GM13977 (cell line): ENCODE measurements around the gene SAMD8.
"Not testable (repeated sequence)": the region's sequence is repeated elsewhere in the genome, so short reads cannot be mapped to it uniquely, and the experiment has no call there.

Source experiments
- DNase-seq: peaks from one replicate; pipeline ENCODE4 v3.0.0; 2012; ENCODE audit warnings: low spot score
- in situ Hi-C: fragments of 300-500 bp; cut with MboI; formaldehyde crosslinking; loops from one replicate; pipeline ENCODE4 v1.12.0; 2022; ENCODE audit warnings: low sequenced_read_pairs, low pct_unique_long_range_greater_than_20kb, mixed read lengths, inconsistent platforms; ENCODE audit not compliant: unreplicated experiment
- TF ChIP-seq, protein P1 (sequence below): IDR thresholded peaks from 2 replicates; pipeline ENCODE4 v1.5.1; 2012; ENCODE audit warnings: mild to moderate bottlenecking, control low read depth; ENCODE audit not compliant: insufficient read depth; ENCODE audit errors: extremely low read depth, missing control alignments

SAMD8 gene

DNA sequence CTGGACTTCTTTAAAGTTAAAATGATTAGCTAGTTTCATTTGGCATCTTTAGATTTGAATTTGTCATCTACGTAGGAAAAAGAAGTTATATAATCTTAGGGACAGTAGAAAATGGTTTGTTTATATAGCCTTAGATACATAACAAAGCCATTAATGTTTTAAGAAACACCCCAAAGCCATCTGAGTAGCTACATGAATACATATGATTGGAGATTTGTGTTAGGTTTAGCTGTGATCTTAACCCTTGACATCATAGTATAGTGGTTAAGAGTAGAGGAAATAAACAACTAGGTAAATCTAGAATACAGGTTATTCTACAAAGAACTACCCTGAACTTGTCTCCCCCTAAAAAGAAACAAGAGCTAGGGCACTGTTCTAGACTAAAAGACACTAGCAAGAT, 18.1 kb downstream of the SAMD8 start:
- DNase-seq = no peak
- in situ Hi-C loops = no loop called here
- TF ChIP-seq, protein P1, sequence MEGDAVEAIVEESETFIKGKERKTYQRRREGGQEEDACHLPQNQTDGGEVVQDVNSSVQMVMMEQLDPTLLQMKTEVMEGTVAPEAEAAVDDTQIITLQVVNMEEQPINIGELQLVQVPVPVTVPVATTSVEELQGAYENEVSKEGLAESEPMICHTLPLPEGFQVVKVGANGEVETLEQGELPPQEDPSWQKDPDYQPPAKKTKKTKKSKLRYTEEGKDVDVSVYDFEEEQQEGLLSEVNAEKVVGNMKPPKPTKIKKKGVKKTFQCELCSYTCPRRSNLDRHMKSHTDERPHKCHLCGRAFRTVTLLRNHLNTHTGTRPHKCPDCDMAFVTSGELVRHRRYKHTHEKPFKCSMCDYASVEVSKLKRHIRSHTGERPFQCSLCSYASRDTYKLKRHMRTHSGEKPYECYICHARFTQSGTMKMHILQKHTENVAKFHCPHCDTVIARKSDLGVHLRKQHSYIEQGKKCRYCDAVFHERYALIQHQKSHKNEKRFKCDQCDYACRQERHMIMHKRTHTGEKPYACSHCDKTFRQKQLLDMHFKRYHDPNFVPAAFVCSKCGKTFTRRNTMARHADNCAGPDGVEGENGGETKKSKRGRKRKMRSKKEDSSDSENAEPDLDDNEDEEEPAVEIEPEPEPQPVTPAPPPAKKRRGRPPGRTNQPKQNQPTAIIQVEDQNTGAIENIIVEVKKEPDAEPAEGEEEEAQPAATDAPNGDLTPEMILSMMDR = no peak

DNA sequence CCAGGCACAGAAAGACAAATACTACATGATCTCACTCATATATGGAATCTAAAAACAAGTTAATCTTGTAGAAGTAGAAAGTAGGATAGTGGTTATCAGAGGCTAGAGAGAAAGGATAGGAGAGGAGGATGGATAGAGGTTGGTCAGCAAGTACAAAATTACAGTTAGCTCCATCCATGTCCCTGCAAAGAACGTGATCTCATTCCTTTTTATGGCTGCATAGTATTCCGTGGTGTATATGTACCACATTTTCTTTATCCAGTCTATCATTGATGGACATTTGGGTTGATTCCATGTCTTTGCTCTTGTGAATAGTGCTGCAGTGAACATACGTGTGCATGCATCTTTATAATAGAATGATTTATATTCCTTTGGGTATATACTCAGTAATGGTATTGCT, 22.2 kb downstream of the SAMD8 start:
- in situ Hi-C loops = not testable (repeated sequence)

DNA sequence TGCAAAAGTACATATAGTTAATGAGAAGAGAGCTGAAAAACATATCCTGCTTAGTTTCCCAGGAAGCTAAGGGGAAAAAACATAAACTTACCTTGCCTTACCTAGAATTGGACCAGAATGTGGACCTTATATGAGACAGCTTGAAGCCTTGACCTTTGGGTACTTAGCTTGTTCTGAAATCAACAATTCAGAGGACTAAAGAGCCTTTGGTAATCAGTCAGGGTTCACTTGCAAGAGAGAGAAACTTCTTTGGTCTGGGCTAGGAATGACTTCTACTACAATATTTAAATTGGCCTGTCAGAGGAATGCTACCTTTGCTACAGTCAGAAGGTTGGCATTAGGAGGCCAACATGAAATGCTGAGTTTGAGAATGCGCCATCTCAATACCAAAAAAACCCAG, 24.9 kb downstream of the SAMD8 start:
- in situ Hi-C loops = no loop called here
- DNase-seq = no peak
- TF ChIP-seq, protein P1 = no peak

More for the DNA sequence above, 22.2 kb downstream of the SAMD8 start:
- not testable (repeated sequence) for DNase-seq

DNA sequence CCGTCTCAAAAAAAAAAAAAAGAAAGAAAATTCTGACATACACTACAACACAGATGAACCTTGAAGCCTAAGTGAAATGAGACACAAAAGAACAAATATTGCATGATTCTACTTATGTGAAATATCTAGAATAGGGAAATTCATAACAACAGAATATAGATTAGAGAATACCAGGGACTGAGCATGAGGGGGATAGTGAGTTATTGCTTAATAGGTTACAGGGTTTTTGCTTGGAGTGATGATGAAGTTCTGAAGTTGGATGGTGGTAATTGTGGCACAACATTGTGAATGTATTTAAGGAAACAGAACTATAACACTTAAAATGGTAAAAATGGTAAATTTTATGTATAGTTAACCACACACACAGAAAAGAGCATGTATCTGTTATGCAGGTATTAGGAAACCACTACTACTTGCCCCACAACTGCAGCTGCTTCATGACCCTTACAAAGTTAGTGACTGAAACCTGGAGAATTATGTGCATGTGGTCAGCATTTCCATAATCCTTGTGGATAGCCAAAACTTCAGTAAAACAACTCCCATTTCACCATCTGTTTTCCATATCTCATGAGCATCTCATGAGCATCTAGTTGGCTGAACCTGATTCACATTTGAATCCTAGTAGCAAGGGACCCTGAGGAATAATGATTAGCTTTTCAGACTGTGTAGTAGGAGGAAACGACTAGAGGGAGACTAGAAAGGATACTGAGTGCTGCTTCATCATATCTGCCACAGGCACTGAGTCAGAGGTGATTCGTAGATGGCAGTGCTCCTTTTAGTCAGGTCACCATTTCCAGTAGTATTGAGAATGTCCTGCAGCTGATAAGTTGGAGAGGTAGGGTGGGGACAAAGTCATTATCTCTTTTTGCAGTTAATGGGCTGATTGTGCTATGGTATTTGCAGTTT, 26.3 kb downstream of the SAMD8 start:
- no peak for DNase-seq
- in situ Hi-C loops = no loop called here
- TF ChIP-seq, protein P1 = no peak

DNA sequence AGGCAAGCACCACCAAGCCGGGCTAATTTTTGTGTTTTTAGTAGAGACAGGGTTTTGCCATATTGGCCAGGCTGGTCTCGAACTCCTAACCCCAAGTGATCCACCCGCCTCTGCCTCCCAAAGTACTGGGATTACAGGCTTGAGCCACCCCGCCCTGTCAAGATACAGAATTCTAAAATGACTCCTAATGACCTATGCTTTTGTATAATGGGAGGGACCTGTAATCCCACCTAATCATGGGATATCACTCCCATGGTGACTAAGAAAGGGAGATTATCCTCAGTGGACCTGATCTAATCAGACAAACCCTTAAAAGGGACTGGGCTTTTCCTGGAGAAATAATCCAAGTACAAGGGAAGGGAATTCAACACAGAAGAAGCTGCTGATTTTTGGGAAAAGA, 28.8 kb downstream of the SAMD8 start:
- no peak for DNase-seq
- in situ Hi-C loops = no loop called here
- TF ChIP-seq, protein P1 = no peak

DNA sequence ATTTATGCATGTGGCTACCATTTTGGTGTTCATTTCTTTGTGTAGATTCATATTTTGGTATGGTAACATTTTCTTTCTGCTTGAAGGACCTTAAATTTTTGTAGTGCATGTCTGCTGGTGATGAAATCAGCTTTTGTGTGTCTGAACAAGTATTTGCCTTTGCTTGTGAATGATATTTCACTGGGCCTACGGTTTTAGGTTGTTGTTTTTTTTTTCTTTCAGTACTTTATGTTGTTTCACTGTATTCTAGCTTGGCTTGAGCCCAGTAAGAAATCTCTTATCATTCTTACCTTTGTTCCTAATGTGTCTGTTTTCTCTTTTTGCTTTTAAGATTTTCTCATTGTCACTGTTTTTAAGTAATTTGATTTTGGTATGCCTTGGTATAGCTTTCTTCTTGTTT, 31.9 kb downstream of the SAMD8 start:
- no peak for DNase-seq
- in situ Hi-C loops = no loop called here
- TF ChIP-seq, protein P1 = no peak

DNA sequence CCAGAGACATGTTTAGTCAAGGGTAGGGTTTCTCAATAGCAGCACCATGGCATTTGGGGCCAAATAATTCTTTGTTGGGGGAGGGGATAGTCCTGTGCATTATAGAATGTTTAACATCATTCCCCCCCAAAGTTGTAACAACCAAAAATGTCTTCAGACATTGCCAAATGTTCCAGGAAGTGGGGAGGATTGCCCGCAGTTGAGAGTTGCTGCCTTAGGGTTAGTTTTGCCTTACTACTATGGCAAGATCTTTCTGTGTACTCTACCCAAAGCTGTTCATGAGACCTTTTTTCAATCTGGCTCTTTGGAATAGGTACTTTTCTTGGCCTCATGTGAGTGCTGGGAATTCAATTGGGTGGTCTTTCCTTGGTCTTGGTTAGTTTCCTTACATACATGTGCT, 34.1 kb downstream of the SAMD8 start:
- TF ChIP-seq, protein P1 = no peak
- in situ Hi-C loops = no loop called here
- DNase-seq = no peak
